COLO668 (cell line): ENCODE measurements around the gene PDPK1.

Experiments
- DNase-seq: peaks from one replicate; lab custom pipeline; 2025; ENCODE audit not compliant: unreplicated experiment; lab: John Stamatoyannopoulos, UW

The PDPK1 gene

DNA sequence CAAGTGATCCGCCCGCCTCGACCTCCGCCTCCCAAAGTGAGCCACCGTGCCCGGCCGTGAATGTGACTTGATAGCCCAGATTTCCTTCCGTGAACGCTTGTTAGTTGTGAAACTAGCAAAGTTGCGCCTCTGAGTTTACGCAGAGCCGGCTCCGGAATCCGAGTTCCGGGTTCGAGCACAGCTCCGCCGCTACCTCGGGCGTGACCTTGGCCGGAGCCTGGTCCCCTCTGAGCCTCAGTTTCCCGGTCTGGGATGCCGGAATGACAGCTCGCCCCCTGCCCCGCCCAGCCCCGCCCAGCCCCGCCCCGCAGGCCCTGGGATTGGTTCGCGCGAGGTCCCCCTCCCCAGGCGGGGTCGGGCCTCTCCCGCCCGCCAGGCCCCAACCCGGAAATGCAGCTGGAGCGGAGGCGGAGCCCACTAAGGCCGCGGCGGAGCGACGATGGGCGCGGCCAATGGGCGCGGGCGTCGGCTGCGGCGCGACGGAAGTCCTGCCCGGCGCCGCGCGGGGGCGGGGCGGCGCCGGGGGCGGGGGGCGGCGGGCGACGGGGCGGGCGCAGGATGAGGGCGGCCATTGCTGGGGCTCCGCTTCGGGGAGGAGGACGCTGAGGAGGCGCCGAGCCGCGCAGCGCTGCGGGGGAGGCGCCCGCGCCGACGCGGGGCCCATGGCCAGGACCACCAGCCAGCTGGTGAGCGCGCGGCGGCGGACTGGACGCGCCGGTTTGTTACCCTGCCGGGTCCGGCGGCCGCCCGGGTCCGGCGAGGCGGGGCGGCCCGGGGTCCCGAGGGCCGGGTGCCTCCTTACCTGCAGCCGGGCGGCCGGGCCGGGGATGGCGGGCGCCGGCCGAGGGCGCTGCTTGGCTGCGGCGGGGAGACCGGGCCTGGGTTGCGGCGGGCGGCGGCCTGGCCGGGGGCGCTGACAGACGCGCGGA lies at the start of gene PDPK1:
Gene PDPK1 (plus strand): TSS at position 571 of the 929 bp plus-strand sequence. CDS start 92 bp downstream, at position 663.
- peak; percentile 97 for DNase-seq

DNA sequence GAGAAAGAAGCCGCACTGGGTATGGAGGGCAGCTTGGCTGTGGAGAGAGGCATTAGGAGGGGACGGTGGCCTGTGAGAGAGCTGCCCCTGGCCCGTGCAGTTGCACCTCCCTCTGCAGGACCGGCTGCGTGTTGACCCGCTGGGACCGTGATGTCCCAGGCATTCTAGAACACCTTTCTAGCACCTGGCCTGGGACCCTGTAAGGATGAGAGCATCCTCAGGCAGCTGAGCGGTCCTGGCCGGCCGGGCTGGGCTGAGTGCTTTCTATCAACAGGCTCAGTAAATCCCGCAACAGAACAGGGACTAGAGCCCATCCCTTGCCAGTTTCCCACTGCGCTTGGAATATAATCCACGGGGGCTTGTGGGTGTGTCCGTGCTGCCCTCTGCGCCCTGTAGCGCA lies 48.2 kb upstream of the PDPK1 start:
- DNase-seq = no peak

DNA sequence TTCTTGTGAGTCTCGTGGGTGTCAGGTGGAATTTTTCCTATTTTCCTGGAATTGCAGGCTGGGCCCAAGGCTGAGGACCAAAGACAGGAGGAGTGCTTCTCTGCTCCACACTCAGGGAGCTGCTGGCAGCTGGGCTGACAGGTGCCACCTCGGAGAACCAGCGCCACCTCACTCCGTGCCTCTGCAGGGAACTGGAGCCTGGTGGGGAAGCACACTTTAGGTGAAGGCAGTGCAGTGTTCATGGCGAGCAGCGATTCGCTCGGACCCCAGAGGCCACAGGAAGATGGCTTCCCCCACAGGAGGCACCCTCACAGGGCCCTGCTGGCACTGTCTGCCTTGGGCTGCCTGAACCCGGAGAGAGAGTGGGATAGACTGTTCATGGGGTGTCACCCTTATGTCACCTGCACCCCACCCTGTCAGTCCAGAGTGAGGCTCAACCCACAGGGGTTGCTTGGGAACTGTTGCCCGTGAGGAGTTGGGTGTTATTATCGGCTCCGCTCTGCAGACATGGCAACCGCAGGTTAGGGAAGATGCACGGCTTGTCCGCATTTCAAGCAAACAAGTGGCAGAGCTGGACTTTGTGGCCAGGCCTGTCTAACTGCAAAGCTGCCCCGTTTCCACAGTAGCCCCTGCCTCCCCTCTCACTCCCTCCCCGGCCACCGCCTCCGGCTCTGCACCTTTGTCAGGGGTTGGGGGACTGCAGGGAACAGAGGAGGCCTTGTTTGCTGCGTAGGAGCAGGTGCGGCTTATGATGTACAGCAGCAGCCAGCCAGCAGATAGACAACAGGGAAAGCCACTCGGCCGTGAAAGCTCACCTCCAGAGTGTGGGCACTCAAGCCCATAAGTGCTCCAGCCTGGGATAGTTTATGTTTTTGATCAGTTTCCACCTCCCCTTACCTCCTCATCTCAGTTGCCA lies 47.4 kb upstream of the PDPK1 start:
- peak; percentile 81 for DNase-seq

DNA sequence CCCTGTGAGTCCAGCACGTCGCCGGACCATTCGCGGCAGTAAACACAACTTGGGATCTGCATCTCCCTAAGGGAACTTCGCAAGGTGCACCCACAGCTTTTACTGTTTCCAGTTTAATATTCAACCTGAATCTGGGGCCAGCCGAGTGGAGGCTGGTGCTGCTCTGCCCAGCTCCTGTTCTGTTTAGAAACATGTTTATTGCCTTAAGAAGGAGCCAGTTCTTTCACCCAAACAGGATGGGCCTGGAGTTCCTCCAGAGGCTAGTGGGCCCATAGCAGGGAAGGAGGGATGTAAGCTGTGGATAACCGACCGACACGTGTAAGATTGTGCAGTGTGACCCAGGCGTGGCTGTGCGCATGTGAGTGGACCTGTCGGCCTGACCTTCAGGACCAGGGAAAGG lies 45.5 kb upstream of the PDPK1 start:
- DNase-seq = no peak

DNA sequence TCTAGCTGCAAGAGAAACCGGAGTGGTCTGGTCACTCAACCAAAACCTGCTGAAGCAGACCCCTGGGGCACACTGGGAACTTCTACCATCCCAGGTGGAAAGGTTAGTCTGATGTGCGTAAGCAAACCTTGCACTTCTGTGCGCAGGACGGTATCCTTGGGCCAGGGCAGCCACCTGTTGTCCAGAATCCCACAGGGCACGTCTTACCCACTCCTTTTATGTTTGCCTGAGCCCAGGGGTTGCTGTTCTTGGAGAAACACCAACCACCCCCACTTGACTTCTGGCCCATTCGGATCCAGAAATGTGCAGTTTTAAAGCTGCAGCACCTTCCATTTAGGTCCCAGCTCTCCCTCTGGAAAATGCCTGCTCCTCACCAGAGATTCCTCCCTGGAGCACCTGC lies 44.2 kb upstream of the PDPK1 start:
- DNase-seq = no peak

DNA sequence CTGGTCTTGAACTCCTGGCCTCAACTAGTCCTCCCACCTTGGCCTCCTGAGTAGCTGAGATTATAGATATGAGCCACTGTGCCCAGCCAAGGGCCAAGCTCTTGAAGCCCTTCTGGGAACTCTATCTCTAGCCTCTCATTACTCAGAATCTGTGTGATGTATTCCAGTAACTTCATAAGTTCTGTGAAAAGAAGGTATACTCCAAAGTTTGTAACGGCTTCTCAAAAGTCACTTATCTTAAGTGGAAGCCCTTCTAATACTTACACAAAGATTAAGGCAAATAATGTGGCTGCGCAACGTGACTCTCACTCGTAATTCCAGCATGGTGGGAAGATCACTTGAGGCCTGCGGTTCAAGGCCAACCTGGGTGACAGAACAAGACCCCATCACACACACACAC lies 43.2 kb upstream of the PDPK1 start:
- DNase-seq = no peak

DNA sequence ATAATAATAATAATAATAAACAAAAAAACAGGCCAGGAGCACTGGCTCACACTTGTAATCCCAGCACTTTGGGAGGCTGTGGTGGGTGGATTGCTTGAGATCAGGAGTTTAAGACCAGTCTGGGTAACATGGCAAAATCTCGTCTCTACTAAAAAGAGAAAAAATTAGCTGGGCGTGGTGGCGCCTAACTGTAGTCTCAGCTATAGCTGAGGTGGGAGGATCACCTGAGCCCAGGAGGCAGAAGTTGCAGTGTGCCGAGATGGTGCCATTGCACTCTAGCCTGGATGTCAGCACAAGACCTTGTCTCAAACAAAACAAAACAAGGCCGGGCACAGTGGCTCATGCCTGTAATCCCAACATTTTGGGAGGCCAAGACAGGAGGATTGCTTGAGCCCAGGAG lies 42.8 kb upstream of the PDPK1 start:
- DNase-seq = no peak

DNA sequence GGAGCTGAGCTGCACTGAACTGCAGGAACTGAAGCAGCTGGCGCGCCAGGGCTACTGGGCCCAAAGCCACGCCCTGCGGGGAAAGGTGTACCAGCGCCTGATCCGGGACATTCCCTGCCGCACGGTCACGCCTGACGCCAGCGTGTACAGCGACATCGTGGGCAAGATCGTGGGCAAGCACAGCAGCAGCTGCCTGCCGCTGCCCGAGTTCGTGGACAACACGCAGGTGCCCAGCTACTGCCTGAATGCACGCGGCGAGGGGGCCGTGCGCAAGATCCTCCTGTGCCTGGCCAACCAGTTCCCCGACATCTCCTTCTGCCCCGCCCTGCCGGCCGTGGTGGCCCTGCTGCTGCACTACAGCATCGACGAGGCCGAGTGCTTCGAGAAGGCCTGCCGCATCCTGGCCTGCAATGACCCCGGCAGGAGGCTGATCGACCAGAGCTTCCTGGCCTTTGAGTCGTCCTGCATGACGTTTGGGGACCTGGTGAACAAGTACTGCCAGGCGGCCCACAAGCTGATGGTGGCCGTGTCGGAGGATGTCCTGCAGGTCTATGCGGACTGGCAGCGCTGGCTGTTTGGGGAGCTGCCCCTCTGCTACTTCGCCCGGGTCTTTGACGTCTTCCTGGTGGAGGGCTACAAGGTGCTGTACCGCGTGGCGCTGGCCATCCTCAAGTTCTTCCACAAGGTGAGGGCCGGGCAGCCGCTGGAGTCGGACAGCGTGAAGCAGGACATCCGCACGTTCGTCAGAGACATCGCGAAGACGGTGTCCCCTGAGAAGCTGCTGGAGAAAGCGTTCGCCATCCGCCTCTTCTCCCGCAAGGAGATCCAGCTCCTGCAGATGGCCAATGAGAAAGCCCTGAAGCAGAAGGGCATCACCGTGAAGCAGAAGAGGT lies 41.4 kb upstream of the PDPK1 start:
- no peak for DNase-seq

DNA sequence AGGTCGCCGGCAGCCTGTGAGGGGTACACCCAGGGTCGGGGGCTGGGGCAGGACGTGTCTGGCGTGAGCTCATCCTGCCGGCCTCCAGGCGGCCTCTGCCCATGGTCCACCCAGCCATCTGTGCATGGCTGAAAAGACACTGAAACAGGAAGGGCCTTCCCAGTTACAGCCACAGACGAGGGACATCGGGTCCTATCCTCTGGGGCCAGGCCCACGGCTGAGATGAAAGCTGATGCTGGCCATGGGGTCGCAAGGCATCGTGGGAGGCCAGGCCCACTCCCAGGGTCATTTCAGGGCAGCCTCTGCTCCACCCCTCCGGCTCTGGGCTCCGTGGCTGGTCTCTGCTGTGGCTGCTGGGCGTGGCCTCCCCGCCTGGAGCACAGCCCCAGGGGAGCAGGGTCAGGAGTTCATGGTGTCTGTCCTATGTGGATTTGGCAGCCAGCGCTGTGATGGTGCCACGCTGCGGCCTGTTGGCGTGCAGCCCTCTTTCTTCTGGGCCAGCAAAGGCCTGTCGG lies 40.6 kb upstream of the PDPK1 start:
- no peak for DNase-seq

DNA sequence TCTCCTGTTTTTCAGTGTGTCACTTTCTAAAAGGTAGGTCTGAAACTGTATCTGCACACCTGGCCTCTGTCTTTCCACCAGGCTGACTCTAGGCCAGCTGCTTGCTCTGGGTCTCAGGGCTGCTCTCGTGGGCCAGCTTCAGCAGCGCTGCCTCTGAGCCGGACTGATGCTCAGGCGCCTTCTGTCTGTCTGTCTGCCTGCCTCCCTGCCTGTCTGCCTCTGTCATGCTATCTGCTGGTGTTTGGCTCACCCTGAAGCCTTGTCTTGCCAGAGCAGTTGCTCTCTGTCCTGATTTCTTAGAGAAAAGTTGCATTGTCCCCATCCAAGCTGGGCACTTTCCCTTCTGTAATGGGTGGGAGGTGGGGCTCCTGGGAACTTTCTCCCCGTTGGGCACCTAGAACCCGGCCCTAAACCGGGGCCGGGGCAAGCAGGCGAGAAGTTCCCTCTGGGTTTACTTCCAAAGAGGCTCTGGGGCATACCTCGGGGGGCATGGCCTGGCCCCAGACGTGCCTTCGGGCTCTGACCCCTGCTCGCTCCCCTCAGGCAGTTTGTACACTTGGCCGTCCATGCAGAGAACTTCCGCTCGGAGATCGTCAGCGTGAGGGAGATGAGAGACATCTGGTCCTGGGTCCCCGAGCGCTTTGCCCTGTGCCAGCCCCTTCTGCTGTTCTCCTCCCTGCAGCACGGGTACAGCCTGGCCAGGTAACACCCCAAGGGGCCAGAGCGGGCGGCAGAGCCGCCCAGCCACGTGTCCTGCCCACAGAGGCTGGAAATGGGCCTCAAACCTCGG lies 39.9 kb upstream of the PDPK1 start:
- DNase-seq = no peak

DNA sequence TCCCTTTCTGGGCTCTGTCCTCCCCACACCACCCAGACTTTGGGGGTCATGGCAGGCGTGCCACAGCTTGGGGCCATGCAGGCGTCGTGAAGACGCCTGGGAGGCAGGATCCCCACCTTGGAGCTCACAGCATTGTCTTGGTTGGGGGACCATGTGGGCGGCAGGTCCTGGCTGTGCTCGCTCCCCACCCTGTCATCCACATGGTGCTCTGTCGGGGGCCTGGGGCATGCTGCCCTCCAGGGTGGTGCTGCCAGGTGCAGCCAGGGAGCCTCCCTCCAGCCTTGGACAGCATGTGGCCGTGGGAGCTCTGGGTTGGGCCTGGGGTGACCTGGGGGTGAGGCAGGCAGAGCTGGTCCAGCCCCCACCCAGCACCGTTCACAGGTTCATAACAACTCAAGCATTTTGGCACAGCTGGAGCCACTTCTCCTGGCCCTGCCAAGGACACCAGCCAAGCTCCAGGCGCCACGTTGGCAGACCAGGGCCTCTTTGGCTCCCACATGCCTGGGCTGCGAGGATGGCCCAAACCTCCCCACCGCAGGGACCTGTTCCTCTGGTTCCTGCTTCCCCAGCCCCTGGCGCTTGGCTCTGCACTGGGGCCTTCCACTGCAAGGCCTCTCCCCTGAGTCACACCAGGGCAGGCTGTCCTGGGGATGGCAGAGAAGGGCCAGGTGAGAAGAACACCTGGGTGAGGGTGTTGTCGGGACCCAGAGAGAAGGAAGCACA lies 39.1 kb upstream of the PDPK1 start:
- no peak for DNase-seq

DNA sequence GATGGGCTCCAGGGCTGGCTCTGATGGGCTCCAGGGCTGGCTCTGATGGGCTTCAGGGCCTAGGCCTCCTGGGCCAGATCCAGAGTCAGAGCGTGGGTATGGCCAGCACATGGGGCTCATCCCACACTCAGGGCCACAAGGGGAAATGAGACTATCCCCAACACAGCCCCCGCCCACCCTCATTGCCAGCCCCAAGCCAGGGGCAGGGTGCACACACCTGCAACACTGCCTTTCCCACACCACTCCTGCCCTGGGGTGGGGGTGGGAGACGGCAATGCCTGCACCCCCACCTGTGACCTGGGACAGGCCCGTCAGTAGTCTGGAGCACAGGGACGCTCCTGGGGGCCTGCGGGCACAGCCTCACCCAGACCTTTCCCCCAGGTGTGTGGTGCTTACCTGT lies 38.4 kb upstream of the PDPK1 start:
- DNase-seq = no peak

DNA sequence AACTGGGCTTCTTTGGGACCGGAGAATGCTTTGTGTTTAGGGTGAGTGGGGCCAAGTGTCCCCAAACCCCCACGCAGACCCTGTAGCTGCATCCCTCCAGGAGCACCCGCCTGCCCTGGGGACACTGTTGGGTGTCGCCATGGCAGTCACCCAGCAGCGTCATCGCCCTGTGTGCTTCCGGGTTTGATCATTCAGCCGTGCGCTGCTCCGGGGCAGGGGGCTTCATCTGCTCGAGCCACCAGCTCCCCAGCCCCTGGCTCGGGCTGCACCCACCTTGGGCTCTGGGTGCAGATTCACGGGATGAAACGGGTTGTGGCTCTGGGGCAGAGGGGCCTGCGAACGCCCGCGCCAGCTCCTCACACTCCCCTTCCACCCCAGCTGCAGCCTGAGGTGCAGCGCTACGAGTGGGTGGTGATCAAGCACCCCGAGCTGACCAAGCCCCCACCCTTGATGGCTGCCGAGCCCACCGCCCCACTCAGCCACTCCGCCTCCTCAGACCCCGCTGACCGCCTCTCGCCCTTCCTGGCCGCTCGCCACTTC lies 37.9 kb upstream of the PDPK1 start:
- DNase-seq = no peak

DNA sequence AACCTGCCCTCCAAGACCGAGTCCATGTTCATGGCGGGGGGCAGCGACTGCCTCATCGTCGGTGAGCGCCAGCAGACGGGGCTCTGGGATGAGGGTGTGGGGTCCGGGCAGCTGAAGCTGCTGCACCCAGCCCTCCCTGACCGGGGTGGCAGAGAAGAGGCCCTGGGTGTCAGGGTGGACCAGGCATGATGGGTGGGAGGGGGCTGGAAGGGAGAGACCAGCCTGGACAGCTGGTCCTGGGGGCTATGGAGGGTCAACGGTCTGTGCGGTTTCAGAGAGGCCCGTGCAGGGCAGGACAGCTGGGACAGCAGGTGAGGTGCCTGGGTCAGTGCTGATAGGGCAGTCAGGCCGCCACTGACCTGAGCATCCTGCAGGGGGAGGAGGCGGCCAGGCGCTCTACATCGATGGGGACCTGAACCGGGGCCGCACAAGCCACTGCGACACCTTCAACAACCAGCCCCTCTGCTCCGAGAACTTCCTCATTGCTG lies 37.3 kb upstream of the PDPK1 start:
- DNase-seq = no peak

DNA sequence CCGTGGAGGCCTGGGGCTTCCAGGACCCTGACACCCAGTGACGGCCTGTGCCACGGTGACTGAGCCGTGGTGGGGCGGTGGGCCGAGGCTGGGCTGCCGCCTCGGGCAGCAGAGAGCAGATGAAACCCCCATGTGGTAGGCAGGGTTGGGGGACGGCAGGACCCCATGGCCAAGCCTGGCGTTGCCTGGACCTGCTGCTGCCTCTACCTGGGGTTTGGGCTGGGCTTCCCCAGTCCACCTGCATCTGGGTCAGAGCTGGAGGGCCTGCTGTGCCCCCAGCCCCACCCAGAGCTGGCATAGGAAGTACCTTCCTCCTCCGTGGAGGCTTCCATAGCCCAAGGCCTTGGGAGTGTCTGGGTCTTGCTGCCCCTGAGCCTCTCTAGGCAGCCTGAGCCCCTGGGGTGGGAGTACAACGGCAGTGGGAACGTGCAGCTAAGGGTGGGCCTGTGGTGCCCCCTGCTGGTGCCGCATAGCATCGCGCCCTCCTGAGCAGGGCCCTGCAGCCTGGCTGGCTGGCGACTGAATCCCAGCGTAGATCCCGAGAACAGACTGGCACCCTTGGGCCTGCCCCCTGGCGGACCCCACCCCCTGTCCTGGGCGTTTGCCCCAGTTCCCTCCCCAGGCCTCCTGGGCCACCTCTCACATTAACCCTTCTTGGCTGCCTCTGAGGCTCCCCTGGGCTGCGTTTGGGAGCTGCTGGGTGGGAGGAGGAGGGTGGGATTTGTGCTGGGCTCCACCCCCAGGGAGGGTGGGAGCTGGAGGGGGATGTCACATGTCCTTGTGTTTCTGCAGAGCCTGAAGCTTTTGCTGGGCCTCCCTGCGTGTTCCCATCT lies 36.7 kb upstream of the PDPK1 start:
- peak; percentile 76 for DNase-seq

DNA sequence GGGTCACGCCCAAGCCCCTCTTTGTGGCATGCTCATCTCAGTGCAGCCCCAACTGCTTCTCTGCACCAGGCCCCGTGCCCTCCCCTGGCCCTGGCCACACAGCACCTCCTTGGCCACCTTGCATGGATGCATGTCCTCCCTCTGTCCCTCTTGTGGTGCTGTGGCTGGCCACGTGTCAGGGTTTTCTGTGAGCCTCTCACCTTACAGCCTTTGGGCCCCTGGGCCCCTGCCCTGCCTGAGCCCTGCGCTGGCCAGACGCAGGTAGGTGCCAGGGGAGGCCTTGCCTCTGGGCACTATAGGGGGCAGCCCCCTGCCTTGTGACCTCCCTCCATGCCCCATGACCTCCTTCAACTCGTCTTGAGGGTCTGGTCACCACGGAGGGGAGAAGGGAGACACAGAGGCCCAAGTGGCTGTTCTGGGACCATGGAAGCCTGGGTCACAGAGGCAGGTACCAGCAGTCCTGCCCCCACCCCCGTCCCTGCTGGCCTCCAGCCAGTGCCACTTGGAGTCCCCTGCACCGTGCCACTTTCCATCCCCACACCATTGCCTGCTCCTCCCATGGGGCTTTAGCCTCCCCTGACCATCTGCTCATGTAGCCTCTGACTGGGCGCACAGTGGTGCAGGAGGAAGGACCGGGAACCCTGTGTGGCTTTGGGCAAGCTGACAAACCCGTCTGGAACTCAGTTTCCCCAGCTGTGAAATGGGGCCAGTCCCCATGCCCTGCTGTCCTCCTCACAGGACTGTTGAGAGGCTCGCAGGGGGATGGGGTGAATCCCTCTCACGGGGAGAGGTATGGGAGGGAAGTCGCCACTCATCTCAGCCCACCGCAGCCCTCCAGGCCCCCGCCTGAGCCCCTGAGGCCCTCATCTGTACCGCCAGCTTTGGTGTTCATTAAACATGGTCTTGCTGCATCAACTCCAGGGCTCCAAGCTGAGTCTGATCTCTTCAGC lies 35.6 kb upstream of the PDPK1 start:
- DNase-seq = no peak

DNA sequence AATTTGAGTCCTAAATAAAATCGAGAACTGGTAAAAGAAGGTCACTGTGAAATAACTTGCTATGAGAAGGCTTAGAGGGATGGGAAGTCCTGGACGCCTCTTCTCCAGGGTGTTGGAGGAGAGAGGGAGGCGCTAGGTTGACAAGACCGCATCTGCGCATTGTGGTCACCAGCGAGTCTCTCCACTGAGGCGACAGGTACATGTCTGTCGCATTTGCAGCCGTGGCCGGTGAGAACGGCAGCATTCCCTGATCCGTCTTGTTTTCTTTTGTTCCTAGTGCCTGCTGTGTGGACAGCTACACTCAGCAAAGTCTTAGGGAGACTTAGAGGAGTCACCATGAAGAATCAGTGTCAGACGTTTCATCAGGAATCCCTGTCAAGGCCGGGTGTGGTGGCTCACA lies 32.1 kb upstream of the PDPK1 start:
- no peak for DNase-seq
